Epithelial cell of esophagus (primary cell): ENCODE results near the gene GJD3.
A peak's percentile ranks its signal among the peaks of the same experiment; 100 is the strongest.

Source experiments
- DNase-seq: peaks from one replicate; pipeline ENCODE4 v3.0.0; 2010; ENCODE audit warnings: low read depth
- H3K4me3 ChIP-seq: 2 replicates; pipeline ENCODE4 v1.5.1; 2011; ENCODE audit warnings: mild to moderate bottlenecking, low read length, control low read depth
- TF ChIP-seq, protein P1 (sequence below): IDR thresholded peaks from 2 replicates; pipeline ENCODE4 v1.5.1; 2011; ENCODE audit warnings: low read depth, mild to moderate bottlenecking, low read length, control low read depth, inconsistent platforms; ENCODE audit not compliant: insufficient read depth; ENCODE audit errors: missing control alignments

The GJD3 gene

DNA sequence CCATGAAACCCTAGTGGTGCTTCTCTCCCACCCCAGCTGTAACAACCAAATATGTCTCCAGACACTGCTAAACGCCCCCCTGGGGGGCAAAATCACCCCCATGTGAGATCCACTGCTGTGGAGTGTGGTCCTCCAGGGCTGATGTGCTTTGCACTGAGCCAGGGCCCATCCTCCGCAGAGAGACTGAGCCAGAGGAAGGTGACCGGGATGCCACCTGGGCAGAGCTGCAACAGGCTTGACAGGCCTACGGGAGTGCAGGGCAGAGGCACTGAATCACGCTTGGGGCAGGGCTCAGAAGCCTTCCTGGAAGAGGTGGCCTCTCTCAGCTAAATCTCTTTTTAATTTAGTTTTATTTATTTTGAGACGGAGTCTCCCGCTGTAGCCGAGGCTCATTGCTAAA lies 4.4 kb downstream of the GJD3 start:
- TF ChIP-seq, protein P1, sequence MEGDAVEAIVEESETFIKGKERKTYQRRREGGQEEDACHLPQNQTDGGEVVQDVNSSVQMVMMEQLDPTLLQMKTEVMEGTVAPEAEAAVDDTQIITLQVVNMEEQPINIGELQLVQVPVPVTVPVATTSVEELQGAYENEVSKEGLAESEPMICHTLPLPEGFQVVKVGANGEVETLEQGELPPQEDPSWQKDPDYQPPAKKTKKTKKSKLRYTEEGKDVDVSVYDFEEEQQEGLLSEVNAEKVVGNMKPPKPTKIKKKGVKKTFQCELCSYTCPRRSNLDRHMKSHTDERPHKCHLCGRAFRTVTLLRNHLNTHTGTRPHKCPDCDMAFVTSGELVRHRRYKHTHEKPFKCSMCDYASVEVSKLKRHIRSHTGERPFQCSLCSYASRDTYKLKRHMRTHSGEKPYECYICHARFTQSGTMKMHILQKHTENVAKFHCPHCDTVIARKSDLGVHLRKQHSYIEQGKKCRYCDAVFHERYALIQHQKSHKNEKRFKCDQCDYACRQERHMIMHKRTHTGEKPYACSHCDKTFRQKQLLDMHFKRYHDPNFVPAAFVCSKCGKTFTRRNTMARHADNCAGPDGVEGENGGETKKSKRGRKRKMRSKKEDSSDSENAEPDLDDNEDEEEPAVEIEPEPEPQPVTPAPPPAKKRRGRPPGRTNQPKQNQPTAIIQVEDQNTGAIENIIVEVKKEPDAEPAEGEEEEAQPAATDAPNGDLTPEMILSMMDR: no peak
- DNase-seq: no peak
- H3K4me3 ChIP-seq: no peak overlapping the region

DNA sequence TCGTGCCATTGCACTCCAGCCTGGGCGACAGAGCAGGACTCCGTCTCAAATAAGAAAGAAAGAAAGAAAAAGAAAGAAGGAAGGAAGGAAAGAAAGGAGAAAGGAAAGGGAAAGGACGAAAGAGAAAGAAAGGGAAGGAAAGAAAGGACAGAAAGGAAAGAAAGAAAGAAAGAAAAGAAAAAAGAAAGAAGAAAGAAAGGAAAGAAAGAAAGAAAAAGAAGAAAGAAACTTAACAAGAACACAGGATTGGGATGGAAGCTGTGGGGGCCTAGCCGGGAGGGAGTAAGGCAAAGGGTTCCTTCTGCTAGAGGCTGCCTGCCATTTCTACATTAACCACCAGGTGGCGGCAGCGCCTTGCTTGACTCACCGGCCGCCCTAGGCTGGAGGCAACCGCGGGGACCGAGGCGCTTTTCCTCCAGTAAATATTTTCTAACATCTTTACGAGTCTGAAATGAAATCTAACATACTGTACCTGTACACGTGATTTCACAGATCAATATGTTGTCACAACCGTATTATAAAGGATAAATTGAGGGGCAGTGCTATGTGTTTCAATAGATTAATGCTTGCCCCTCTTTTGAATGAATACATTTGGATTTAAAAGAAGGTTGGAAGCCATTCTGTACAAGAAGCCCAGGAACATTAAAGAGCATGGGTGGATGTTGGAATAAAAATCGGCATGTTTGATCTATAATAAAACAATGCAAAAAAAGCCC lies 6.1 kb downstream of the GJD3 start:
- H3K4me3 ChIP-seq: no peak overlapping the region
- DNase-seq: peak; percentile 84
- TF ChIP-seq, protein P1: peak; percentile 91

DNA sequence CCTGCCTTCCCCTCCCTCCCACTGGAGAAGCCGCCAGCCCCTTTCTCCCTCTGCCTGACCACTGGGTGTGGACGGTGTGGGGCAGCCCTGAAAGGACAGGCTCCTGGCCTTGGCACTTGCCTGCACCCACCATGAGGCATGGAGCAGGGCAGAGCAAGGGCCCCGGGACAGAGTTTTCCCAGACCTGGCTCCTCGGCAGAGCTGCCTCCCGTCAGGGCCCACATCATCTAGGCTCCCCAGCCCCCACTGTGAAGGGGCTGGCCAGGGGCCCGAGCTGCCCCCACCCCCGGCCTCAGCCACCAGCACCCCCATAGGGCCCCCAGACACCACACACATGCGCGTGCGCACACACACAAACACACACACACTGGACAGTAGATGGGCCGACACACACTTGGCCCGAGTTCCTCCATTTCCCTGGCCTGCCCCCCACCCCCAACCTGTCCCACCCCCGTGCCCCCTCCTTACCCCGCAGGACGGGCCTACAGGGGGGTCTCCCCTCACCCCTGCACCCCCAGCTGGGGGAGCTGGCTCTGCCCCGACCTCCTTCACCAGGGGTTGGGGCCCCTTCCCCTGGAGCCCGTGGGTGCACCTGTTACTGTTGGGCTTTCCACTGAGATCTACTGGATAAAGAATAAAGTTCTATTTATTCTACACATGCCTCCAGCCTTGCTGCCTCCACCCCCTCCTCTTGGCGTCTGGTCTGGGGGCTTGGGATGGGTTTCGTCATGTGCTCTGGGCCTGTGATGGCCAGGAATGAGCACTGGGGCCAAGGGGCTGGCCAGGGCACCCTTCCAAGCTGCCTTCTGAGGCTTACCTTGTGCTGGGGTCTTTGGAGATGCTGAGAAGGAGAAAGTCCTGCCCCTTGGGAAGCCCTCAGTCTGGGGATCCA lies 7.3 kb downstream of the GJD3 start:
- TF ChIP-seq, protein P1: no peak
- H3K4me3 ChIP-seq: no peak overlapping the region
- DNase-seq: no peak

GRCh38 chr17:40355804-40356758 lies 8.5 kb downstream of the GJD3 start:
- DNase-seq: no peak
- H3K4me3 ChIP-seq: no peak overlapping the region
- TF ChIP-seq, protein P1: no peak

DNA sequence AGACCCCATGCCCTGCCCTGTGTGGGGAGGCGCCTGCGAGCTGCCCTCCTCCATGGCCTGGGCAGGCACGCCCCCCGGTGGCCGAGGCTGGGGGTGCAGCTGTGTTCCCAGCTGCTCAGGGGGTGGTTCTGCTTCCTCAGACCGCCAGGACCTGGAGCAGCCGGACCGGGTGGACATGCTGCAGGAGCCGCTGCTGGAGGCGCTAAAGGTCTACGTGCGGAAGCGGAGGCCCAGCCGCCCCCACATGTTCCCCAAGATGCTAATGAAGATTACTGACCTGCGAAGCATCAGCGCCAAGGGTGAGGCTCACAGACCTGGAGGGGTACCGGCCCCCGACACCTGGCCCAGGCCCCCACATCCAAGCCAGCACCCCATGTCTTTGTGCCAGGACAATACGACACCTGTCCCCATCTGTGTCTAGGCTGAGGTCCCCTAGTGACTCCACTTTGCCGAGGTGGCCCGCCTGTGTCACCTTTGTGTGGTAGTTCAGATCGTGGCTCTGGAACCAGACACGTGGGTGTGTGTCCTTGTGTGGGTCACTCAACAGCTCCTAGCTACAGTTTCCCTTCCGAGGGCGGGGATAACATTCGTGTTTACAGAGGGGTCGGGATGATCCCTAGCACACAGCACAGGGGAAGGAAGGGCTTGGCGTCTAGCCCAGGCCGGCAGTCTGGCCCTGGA lies 9.3 kb downstream of the GJD3 start:
- TF ChIP-seq, protein P1: peak; percentile 86
- H3K4me3 ChIP-seq: no peak overlapping the region
- DNase-seq: peak; percentile 52

- DNase-seq: no peak
Observed at GRCh38 chr17:40354221-40355122, 10.1 kb downstream of the GJD3 start.

More at GRCh38 chr17:40354221-40355122, 10.1 kb downstream of the GJD3 start:
- TF ChIP-seq, protein P1: no peak
- H3K4me3 ChIP-seq: no peak overlapping the region
